H1 (cell line): Measurements from ENCODE around the gene VSX1. TPM values are rescaled to one million over a fixed set of nuclear protein-coding genes. Genes with fewer than 3 reads are reported as not detected.

Experiments used
- HDAC6 ChIP-seq: IDR thresholded peaks from one replicate; pipeline ENCODE4 v1.7.1; 2012; ENCODE audit warnings: low read depth, mild to moderate bottlenecking, inconsistent platforms, low read length, moderate library complexity
- JUND ChIP-seq: IDR thresholded peaks from 2 replicates; pipeline ENCODE4 v1.6.1; 2011; ENCODE audit warnings: mild to moderate bottlenecking, improper control_type of control experiment, low read length
- SP1 ChIP-seq: IDR thresholded peaks from 2 replicates; pipeline ENCODE4 v1.6.1; 2011; ENCODE audit warnings: low read depth, low read length
- polyA plus RNA-seq, 7 experiments: library from polyadenylated mRNA; depleted of rRNA in 3 of 7; stranded (reverse) in 5 of 7; unstranded in 2 of 7; fragments of >200 nt in 5 of 7; fragments of 200-250 nt in 2 of 7; gene quantifications; 1 replicate in 5 of 7; 2 replicates in 1 of 7; 4 replicates in 1 of 7; pipeline versions ENCODE4 v1.2.1 to v1.2.3, GENCODE V29; 2011 to 2013; ENCODE audit warnings: missing spikeins in 2 of 7, mixed read lengths in 2 of 7
- total RNA-seq: library from RNA; stranded (reverse); fragmentation: NEBNext Ultra II Directional; extraction: Animal tissue kit (Norgen Biotek cat#: 25700); gene quantifications from 2 replicates; pipeline ENCODE4 v1.2.1, GENCODE V29; 2021

The VSX1 gene
- total and polyA plus RNA-seq, 2 of the 8 experiments (the other 6 are each of a cell fraction or from before 2014, with no cell fraction given) = 0.14 TPM; not detected in 1

DNA sequence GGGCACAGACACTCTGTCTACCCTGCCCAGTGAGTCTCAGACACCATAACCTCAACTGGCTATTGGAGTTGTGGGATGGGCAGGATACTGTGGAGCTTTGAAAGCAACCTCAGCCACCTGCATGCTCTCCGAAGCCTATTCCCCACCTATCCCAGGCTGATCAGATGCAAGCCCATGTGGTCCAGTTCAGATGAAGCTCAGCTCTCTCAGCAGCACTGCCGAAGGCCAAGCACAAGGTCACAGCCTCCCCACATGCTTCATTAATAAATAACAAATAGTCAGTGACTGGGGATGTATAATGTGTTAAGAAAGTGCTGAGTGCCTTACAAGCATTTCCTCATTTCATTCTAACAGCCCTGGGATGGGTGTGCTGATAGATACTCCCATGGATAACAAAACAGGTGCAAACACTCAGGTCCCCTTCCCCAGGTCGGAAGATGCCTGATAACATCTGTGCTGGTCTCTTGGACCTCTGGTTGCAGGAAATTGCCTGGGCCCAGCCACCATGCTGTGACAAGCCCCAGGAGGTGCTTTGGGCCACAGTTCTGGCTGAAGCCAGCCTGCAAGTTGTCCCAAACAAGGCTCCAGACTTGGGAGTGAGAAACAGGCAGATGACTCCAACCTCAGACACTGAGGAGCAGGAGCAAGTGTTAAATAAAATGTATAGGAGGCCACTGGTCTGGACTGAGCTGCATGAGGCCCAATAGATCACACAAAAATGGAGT lies 27.7 kb downstream of the VSX1 start (continued):
- no peak for TF ChIP-seq HDAC6
- TF ChIP-seq SP1 = no peak
- no peak for TF ChIP-seq JUND
